Activated CD8-positive, alpha-beta T cell treated with anti-CD3 and anti-CD28 coated beads for 36 hours (primary cell): Measurements from ENCODE around the gene KRT7. TPM values are rescaled to one million over a fixed set of nuclear protein-coding genes. Genes with fewer than 3 reads are reported as not detected.

Source experiments
- ATAC-seq: fragments of 200-7000 bp; cut with Tn5 transposase; one replicate; pipeline ENCODE4 v1.10.0; 2021; ENCODE audit warnings: mild to moderate bottlenecking, moderate library complexity
- CTCF ChIA-PET: fragments of 350-600 bp; sonication (Branson Sonifier 250); formaldehyde crosslinking; loops from one replicate; lab custom pipeline; 2021; ENCODE audit warnings: antibody characterized with exemption; lab: Charles Lee
- POLR2A ChIA-PET: fragments of 350-600 bp; sonication (Branson Sonifier 250); formaldehyde crosslinking; loops from one replicate; lab custom pipeline; 2021; ENCODE audit warnings: antibody characterized with exemption; lab: Charles Lee
- DNase-seq: peaks from one replicate; pipeline ENCODE4 v3.0.0-alpha.2; 2020
- H3K27ac Mint-ChIP-seq: one replicate; pipeline ENCODE4 v1.8.0; 2021; ENCODE audit warnings: mild to moderate bottlenecking, mixed read lengths
- H3K27me3 Mint-ChIP-seq: one replicate; pipeline ENCODE4 v1.8.0; 2021; ENCODE audit warnings: mixed read lengths
- H3K36me3 Mint-ChIP-seq: one replicate; pipeline ENCODE4 v1.8.0; 2021; ENCODE audit warnings: low read depth, mixed read lengths
- H3K4me1 Mint-ChIP-seq: one replicate; pipeline ENCODE4 v1.8.0; 2021; ENCODE audit warnings: low read depth, mixed read lengths
- H3K4me3 Mint-ChIP-seq: one replicate; pipeline ENCODE4 v1.8.0; 2021; ENCODE audit warnings: mild to moderate bottlenecking, moderate library complexity, mixed read lengths
- H3K9me3 Mint-ChIP-seq: one replicate; pipeline ENCODE4 v1.8.0; 2021; ENCODE audit warnings: mixed read lengths
- intact Hi-C: fragments of 100-400 bp; cut with micrococcal nuclease; formaldehyde crosslinking; loops from one replicate; pipeline ENCODE4 v1.10.0; 2022
- total RNA-seq, 2 experiments: library from RNA; stranded (reverse); gene quantifications; one replicate each; pipeline ENCODE4 v1.2.3, GENCODE V29; 2021
- TF ChIP-seq, protein P1 (sequence below): fragments of 200-600 bp; IDR thresholded peaks from one replicate; pipeline ENCODE4 v1.8.0; 2022; ENCODE audit warnings: antibody characterized with exemption, mild to moderate bottlenecking

The KRT7 gene
- total RNA-seq, 2 experiments from 2014 or later: 2.1 to 3.1 TPM

DNA sequence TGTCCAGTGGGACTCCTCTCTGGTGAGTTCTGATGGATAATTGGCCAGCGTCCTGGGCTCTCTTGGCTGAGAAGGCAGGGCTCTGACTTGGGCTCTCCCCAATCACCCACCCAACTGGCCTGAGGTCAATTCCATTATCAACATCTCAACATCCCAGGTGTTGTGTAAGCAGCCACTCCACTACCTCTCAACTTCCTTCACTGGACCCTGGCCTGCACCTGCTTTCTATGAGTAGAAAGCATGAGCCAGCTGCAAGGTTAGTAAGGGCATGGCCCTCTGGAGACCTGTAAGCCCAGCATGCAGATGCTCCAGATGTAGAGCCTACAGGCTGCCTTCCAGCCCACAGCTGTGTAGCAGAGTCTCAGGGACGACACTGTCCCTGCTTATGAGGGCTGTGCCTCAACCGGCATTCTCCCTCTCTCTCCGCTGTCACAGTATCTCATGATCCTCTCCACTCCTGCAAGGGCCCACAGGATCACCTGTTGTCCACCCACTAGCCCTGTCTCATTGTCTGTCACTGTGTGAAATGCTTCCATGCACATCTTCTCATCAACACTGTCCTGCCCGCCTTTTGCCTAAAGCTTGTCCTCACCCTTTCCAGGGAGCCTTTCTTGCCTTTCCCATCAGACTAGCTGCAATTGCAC, 63.7 kb downstream of the KRT7 start:
- intact Hi-C loops: no loop called here
- TF ChIP-seq, protein P1, sequence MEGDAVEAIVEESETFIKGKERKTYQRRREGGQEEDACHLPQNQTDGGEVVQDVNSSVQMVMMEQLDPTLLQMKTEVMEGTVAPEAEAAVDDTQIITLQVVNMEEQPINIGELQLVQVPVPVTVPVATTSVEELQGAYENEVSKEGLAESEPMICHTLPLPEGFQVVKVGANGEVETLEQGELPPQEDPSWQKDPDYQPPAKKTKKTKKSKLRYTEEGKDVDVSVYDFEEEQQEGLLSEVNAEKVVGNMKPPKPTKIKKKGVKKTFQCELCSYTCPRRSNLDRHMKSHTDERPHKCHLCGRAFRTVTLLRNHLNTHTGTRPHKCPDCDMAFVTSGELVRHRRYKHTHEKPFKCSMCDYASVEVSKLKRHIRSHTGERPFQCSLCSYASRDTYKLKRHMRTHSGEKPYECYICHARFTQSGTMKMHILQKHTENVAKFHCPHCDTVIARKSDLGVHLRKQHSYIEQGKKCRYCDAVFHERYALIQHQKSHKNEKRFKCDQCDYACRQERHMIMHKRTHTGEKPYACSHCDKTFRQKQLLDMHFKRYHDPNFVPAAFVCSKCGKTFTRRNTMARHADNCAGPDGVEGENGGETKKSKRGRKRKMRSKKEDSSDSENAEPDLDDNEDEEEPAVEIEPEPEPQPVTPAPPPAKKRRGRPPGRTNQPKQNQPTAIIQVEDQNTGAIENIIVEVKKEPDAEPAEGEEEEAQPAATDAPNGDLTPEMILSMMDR: no peak
- Mint-ChIP-seq H3K9me3 (no peaks in the 10 kb centered on the region), H3K27ac (no peak overlapping the region), H3K27me3 (peaks cover 17% of the 10 kb centered on the region), H3K4me1 (no peaks in the 10 kb centered on the region), H3K4me3 (no peak overlapping the region), H3K36me3 (no peaks in the 10 kb centered on the region)
- ATAC-seq (no peak), DNase-seq (no peak)
- CTCF ChIA-PET: interaction anchor here (0.8 to 5.0 kb wide), 2 partner anchors 17 kb away, joined by 3 to 32 read pairs; no protein-coding TSS in a partner anchor
- POLR2A ChIA-PET: interaction anchor here (0.6 kb wide), 1 partner anchor 222 kb away, joined by 3 read pairs; no protein-coding TSS in a partner anchor

Other genes starting within 250 kb of the KRT7 start
- gene TAMALIN, start 226.3 kb upstream of the KRT7 start, total RNA-seq: 10 to 100 TPM; 26.0 to 26.4 TPM
- gene NR4A1, start 181.8 kb upstream of the KRT7 start, total RNA-seq: 100 to 1,000 TPM; 120 to 128 TPM
- 10 to 100 TPM; 25.6 to 28.4 TPM for gene ATG101, start 163.3 kb upstream of the KRT7 start, total RNA-seq
- gene SMIM41, start 153.5 kb upstream of the KRT7 start, total RNA-seq: not detected
- gene KRT80, start 41.2 kb upstream of the KRT7 start, total RNA-seq: not detected
- gene KRT86, start 41.4 kb downstream of the KRT7 start, total RNA-seq: not detected
- gene KRT81, start 58.3 kb downstream of the KRT7 start, total RNA-seq: not detected
- not detected for gene KRT83, start 88.2 kb downstream of the KRT7 start, total RNA-seq
- gene KRT85, start 134.2 kb downstream of the KRT7 start, total RNA-seq: not detected
- gene KRT84, start 152.4 kb downstream of the KRT7 start, total RNA-seq: not detected
- gene KRT82, start 173.1 kb downstream of the KRT7 start, total RNA-seq: not detected
- gene KRT75, start 201.1 kb downstream of the KRT7 start, total RNA-seq: not detected
- gene KRT6B, start 218.9 kb downstream of the KRT7 start, total RNA-seq: not detected
- not detected for gene KRT6C, start 240.6 kb downstream of the KRT7 start, total RNA-seq